Neural progenitor cell (in vitro differentiated cells): ENCODE results near the gene LEKR1.

Source experiments
- EZH2 ChIP-seq: fragments of 200-600 bp; sonication (generic); IDR thresholded peaks from 2 replicates; pipeline ENCODE4 v1.6.1; 2017; ENCODE audit warnings: antibody characterized with exemption, mild to moderate bottlenecking, moderate library complexity
- EZH2phosphoT487 ChIP-seq: fragments of 200-600 bp; sonication (generic); IDR thresholded peaks from 2 replicates; pipeline ENCODE4 v1.6.1; 2017; ENCODE audit warnings: antibody characterized with exemption
- TF ChIP-seq, protein P1 (sequence below): fragments of 200-600 bp; sonication (generic); IDR thresholded peaks from 2 replicates; pipeline ENCODE4 v1.5.1; 2017; ENCODE audit warnings: antibody characterized with exemption, mild to moderate bottlenecking

DNA sequence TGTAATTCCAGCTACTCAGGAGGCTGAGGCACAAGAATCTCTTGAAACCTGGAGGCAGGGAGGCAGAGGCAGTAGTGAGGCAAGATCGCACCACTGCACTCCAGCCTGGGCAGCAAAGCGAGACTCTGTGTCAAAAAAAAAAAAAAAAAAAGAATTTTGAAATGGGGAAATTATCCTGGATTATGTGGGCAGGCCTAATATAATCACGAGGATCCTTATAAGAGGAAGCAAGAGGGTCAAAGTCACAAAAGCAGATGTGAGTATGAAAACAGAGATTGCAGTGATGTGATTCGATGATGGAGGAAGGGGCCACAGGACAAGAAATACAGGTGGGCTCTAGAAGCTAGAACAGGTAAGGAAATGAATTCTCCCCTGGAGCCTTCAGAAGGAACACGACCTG is 159.6 kb downstream of the LEKR1 start:
- TF ChIP-seq, protein P1, sequence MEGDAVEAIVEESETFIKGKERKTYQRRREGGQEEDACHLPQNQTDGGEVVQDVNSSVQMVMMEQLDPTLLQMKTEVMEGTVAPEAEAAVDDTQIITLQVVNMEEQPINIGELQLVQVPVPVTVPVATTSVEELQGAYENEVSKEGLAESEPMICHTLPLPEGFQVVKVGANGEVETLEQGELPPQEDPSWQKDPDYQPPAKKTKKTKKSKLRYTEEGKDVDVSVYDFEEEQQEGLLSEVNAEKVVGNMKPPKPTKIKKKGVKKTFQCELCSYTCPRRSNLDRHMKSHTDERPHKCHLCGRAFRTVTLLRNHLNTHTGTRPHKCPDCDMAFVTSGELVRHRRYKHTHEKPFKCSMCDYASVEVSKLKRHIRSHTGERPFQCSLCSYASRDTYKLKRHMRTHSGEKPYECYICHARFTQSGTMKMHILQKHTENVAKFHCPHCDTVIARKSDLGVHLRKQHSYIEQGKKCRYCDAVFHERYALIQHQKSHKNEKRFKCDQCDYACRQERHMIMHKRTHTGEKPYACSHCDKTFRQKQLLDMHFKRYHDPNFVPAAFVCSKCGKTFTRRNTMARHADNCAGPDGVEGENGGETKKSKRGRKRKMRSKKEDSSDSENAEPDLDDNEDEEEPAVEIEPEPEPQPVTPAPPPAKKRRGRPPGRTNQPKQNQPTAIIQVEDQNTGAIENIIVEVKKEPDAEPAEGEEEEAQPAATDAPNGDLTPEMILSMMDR, result no peak
- no peak for TF ChIP-seq EZH2phosphoT487
- no peak for TF ChIP-seq EZH2
